GM21786 (cell line): Measurements from ENCODE around the gene CCDC69.
"Not testable (repeated sequence)": the region's sequence is repeated elsewhere in the genome, so short reads cannot be mapped to it uniquely, and the experiment has no call there.

Source experiments
- ATAC-seq: cut with Tn5 transposase; IDR thresholded peaks from one replicate; pipeline ENCODE4 v1.9.1; 2021; ENCODE audit not compliant: unreplicated experiment

CCDC69 gene

DNA sequence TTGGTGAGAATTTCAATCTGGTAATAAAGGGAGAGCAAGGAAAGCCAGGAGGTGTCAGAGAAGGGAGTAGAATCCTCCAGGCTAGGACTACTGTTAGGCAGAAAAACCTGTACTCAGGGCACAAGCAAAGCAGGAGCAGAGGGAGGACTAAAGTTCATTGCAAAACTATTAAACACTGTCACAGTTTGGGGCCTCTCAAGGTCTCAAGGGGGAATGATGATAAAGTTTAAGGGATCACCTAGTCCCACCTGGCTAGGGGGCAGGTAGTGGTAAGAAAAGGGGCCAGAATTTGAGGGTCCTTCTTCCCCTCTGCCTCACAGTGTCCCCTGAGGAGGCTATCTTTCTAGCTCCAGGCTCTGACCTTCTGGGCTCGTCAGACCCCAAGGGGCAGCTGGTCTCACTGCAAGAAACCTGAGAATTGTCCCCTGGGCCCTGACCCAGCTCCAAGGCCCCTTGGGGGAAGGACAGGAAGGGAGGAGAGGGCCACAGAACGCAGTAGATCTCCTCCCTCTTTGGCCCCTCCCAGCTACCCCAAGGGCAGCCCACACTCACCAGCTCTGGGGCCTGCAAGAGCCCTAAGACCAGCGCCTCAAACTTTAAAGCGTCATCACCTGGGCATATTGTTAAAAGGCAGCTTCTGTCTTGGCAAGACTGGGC, 974 bp downstream of the CCDC69 start:
- ATAC-seq: peak; percentile 69

DNA sequence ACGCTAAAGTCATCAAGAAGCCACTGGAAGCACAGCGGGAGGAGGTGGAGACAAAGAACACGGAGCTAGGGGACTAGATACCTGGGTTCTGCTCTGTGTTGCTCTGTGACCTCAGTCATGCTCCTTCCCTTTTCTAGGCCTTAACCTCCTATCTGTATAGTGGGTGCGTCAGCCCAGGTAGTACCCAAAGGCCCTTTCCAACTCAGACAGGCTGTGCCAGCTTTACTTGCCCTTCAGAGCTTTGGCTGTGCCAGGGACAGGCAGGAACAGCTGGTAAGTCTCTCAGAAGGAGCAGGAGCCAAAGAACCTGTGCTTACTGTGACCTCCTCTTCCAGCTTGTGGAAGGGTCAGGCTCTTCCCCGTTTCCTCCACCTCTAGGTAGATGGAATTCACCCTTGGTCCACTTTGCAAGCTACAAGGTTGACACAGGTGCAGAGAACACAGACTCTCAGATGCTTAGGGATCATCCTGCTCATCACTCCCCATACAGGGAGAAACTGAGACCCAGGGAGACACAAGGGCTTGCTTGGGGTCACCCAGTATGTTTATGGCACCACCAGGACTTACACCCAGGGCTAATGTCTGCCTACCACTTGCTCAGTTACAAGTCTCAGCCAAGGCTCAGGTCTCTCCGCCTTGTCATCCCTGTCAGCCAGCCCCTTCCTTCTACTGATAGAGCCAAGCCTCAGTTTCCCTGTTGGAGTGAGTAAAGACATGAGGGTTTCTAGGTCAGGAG, 1.7 kb downstream of the CCDC69 start:
- no peak for ATAC-seq

DNA sequence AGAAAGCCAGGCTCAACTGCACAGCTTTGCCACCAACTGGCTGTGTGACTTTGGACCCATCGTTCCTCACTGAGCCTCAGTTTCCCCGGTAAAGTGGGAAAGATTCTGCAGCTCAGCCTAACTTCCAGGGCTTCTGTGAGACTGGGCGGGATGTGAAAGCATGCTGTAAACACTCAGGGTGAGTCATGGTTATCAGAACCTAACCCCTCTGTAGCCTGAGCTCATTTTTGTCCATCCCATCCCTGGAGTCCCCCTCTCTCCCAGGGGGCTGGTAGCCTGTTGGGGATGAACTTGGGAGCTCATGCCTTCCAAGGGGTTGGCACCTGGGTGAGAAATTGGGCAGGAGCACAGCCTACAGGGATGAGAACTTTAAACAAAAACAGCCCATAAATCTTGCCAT, 2.3 kb downstream of the CCDC69 start:
- ATAC-seq: no peak

DNA sequence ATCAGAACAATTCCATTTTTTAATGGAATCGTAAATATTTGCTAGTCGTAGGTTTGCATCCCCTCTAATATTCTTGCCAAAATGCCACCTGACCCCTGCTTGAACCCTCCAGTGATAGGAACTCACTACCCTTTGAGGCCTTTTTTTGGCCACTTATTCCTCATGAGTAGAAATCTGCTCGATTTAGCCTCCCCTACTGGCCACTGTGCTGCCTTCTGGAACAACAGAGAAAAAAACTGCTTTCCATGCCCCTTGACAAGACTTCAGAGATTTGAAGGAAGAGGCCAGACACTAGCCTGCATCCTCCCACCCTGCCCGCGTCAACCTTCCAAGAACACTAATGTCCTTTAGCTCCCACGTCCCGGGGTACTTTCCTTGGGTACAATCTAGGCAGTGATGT, 4.1 kb downstream of the CCDC69 start:
- ATAC-seq: no peak

DNA sequence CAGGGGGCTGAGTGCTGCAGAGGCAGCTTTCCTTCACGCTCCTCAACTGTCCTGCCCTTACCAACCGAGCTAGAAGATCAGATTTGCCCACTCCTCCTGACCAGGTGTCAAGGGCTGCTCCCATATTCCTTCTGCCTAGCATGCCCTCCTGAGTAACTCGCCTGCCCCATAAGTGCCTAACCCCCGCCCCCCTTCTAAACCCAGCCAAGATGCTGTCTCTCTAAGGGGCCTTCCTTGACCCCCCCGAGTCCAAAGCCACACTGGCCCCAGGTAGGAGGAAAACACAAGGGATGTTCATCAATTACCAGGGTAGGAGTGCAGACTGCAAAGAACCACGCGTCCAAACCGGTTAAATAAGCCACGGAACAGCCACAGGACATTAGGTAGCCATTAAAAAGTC, 4.8 kb downstream of the CCDC69 start:
- no peak for ATAC-seq

DNA sequence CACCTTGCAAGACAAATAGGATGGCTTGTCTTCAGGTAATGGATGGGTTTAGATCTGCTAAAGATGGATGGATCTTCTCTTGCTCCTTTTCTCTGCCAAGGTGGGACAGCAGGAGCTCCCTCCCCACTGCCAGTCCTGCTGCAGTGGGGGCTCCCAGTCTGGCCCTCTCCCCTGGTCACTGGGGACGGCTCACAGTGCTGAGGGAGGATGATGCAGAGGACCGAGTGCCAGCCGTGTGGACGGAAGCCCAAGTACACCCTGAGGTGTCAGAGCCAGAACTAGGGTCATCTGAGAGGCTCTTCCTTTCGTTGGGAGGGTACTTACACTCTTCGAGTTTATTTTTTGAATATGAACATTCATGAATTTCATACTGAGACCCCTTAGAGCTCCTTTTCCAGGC, 5.7 kb downstream of the CCDC69 start:
- no peak for ATAC-seq

DNA sequence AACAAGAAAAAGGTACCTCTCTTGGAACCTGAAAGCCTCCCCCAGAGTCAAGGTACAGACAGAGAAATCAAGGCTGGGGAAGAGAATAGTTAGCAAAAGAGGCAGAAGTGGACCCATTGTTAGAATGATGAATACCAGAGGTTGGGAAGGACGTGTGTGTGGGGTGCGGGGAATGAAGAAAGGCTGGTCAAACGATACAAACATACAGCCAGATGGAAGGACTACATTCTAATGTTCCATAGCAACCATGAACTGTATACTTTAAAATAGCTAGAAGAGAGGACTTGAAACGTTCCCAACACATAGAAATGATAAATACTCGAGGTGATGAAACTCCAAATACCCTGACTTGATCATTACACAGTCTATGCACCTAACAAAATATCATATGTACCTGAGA, 7.1 kb downstream of the CCDC69 start:
- ATAC-seq: no peak

DNA sequence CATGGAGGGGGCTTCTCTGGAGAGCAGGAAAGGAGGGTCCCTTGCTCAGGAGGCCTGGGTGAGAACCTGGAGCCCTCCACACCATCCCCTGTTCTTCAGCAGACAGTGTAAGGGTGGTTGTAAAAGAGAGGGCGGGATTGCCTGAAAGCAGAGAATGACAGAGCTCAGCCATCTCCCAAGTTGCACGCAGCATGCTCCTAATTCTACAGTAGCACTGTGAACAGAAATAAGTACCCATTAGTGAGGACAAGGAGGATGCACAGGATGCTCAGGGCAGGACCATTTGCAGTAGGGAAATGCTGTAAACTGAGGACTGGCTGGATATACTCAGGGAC, 8.4 kb downstream of the CCDC69 start:
- ATAC-seq: no peak

DNA sequence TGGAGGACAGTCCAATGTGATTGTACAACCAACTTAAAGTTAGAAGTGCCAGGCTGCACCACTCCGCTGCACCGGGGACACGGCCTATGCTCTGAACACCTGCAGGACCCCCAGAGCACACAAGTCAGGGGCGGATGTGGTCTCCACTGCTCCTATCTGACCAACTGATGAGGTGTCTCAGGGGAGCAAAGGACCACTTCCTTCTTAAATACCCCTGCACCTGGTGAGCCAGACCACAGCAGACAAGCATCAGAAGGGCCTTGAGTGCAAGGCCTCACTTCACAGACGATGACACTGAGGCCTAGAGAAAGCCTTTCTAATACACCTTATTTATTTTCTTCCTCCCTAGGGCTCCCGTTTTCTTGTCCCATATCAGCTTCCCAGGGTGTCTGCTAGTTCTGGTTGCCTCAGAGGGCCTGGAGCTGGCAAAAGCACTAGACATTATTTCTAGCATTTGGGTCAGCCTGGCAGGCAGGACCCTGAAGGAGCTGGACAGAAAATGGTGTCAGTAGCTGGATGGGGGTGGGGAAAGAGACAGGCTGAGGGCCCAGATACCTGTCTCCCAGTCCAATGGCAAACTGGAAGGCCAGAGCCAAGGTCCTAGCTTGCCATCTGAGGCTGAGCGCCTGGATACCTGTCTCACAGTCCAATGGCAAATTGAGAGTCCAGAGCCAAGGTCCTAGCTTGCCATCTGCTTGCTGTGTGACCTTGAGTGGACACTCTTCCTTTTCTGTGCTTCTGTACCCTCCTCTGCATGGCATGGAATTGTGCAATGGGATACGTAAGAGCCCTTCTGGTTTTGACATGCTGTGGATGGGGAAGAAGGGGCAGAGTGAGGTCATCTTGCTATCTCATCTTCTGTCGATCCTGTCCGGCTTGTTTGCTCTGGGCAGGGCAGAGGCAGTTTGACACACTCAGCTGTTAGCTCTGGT, 9.0 kb downstream of the CCDC69 start:
- peak; percentile 60 for ATAC-seq

DNA sequence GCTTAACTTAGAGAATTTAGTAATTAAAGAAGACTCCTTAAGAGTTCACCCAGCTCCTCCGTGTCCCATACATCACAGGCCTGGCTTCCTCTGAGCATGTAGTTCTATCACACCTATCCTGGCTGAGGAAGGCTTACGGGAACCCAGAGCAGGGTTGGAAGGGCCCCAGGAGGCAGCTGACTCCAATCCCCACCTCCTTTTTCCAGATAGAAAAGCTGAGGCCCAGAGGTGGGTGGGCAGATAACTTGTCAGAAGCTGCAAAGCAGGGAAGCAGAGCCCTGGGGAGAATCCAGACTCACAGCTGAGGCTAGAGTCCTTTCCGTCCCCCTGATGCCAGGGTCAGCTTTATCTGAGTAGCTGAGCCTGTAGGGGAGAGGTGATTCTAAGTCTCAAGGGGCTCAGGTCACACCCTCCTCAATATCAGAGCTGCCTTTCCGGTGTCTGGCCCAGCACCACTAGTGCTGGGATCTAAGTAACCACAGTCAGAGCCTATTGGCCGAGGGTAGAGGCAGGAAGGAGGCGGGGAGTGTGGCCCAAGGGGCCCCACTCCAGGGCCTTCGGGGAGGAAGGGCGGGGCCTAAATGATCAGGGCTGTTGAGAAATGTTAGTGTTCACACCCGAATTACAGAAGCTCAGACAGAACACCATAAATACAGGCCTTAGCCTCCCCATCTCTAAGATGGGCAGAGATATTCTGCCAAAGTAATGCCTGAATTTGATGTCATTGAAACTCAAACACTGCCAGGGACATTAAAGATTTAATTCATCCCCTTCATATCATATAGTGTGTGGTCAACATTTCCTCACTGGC, 9.9 kb downstream of the CCDC69 start:
- ATAC-seq: peak; percentile 77

DNA sequence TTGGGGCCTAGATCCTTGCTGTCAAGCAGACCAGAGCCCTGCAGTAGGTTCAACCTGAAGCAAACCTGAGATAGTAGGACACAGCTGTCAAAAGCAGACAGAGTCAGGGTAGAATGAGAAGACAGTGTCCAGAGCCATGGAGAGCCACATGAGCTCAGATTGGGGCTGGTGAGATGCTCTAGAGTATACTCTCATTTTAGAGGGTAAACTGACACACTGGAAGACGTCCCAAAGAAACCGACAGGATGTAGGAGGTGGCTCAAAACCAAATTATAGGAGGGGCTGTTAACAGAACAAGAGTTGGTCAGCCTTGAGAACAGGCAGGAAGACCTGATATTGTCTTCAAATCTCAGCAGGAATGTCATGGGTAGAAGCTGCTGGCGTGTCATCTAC, 11.5 kb downstream of the CCDC69 start:
- no peak for ATAC-seq

DNA sequence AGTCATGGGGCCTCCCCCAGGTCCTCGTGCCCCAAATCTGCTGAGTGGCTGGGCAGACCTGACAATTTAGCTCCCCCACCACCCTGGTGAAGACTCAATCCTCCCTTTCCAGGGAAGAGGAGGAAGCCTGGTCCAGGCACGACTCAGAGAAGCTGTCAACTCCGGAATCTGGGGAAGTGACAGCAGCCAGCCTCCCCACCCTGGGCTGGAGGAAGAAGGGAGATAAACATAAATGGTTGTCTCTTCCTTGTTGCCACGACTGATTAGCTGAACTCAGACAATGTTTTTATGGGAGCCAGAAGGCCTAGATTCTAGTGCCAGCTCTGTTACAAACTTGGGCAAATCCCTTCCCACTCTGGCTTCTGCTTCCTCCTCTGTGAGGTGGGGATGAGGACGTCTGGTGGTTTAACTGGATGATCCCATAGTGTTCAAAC, 15.4 kb downstream of the CCDC69 start:
- ATAC-seq: no peak

DNA sequence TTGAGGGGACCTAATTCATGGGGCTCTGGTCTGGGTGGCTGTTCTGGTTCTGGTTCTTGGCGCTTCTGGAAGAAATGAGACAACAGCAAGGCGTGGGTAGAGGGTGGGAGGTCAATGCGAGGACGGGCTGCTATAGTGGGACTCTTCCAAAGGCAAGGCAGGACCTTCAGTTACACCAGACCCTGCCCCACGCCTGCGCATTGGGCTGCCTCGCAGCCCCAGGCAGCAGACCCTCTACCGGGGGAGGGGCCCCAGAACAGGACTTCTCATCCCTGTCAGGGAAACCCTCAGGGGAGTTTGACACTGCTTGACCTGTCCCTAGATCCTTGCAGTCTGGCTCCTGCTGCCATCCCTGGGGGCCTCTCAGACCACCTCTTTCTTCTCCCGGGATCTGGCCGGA, 18.5 kb downstream of the CCDC69 start:
- ATAC-seq: no peak

DNA sequence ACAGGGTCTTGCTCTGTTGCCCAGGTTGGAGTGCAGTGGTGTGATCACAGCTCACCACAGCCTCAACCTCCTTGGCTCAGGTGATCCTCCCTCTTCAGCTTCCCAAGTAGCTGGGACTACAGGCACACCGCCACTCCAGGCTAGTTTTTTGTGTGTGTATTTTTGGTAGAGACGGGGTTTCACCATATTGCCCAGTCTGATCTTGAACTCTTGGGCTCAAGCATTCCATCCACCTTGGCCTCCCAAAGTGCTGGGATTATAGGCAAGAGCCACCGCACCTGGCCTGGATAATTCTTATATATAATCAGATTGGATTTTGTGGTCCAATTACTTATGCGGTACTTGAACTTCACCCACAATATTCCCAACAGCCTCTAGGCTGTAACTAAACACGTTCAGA, 19.8 kb downstream of the CCDC69 start:
- no peak for ATAC-seq

DNA sequence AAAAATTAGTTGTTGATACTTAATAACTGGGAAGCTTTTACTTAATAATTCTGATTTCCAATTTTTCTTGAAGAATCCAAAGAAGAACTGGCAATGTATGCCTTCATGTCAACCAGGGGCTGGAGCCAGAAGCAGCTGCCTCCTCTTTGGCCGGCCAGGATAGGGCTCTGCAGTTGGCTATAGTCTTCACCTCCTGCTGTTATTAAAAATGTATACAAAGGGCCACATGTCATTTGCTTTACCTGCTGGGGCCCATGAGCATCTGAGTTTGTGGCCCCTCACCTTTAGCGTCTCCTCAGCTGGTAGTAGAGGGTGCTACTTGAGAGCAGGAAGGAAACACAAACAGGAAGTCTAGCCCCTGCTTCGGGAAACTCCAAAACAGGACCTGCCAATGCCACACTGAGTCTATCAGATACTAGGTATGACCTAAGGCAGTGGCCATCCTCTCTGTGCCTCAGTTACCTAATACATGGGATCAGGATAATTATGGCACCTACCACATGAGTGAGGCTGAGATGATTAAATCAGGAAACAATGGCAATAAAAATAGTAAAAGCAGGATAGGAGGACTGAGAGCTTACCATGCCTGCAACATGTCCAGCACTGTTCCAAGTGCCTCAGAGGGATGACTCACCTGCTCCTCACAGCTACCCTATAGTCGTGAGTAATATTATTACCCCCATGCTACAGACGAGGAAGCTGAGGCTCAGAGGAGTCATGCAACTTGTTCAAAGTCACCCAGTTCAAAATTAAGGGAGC, 21.3 kb downstream of the CCDC69 start:
- no peak for ATAC-seq

DNA sequence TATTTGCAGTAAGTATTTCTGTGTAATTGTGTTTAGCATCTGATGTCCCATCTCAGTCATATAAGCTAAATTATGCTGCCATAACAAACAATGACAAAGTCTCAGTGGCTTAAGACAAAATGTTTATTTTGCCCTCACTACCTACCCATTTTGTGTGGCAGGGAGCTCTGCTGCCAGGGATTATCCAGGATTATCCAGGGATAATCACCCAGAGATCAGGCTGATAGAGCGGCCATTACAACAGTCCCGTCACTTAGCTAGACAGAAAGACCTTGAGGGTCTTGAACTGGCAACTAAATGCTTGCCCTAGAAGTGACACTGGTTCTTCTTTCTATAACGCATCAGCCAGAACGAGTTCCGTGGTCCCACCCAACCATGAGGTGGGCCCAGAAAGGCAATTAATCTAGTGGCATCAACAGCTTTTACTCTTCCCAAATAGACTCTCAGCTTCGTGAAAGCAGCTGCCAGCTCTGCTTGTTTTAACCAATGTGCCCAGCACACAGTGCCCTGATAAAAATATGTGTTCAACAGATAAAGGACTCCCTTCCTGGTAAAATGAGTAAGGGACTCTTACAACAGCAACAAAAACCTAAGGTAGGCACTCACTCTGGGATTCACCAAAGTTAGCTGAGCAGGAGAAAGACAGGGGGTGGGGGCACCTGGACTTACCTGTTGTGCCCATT, 22.8 kb downstream of the CCDC69 start:
- ATAC-seq: no peak

DNA sequence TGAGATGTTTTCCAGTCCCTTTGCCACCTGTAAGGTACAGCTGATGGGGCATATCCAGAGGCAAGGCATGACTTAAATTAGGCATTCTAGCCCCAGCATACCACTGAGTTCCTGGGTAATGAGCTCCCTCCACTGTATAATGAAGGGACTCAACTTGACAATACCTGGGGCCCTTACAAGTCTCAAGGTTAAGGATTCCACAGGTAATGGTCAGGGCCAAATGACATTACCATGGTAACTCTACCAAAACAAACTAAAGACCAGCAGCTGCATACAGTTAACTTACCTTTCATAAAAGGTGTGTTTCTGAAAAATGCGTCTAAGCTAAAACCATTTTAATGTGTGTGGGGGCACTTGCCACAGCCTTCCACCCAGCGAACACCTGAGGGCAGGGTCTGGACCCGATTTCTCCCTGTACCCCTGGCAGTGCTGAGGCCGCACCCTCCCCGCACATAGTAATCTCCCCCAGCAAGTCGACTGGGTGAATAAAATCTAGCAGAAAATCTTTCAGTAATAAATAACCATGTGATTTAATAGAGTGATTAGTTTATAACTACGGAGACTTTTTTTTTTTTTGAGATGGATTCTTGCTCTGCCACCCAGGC, 24.2 kb downstream of the CCDC69 start:
- no peak for ATAC-seq

DNA sequence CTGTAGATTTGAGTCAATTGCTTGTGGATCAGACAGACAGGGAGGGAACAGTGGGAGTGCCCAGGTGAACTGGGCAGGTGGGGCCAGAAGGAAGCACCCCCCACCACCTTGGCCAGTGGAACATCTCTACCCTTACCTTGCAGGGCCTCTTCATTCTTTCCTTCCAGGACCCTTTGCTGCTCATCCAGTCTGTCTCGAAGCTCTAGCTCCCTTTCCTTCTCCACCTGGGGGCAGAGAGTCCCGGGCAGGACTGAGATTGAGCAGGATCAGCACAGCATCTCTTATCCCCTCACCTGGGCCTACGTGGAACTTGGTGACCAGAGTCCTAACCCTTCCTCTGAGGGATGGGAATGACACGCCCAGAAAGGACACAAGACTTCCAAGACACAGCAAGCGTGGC, 25.0 kb downstream of the CCDC69 start:
- ATAC-seq: no peak

DNA sequence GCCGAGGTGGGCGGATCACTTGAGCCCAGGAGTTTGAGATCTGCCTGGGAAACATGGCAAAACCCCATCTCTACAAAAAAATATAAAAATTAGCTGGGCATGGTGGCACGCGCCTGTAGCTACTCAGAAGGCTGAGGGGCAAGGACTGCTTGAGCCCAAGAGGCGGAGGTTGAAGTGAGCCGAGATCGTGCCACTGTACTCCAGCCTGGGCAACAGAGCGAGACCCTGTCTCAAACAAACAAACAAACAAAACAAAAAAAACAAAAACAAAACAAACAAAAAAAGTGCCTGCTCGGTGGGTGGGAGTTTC, 26.6 kb downstream of the CCDC69 start:
- not testable (repeated sequence) for ATAC-seq
